ENCODE results near the gene ARTN.

ARTN gene

GRCh38 chr1:43953361-43953760 lies 19.8 kb downstream of the ARTN start:
- Histone ChIP-seq H3K4me2 (ENCODE audit: low read length) (no peak overlapping the region), H3K27ac (ENCODE audit: low read depth, low read length) (no peak overlapping the region), H3K9ac (ENCODE audit: low read length) (no peak overlapping the region), H4K8ac (ENCODE audit: low read depth, low read length) (no peak overlapping the region), H3K4me3 (ENCODE audit: low read length) (no peak overlapping the region), H3K18ac (ENCODE audit: low read length) (no peak overlapping the region), H3K79me1 (ENCODE audit: low read length) (peaks cover under 1% of the 10 kb centered on the region), H3K23ac (ENCODE audit: low read length) (no peak overlapping the region), H2BK15ac (replicated peaks; ENCODE audit: low read depth) (no peak overlapping the region), H2AK5ac (ENCODE audit: low read length) (no peak overlapping the region), H2BK120ac (ENCODE audit: low read depth, low read length) (no peak overlapping the region), H3K36me3 (ENCODE audit: control insufficient read depth, insufficient read depth, low read length) (no peaks in the 10 kb centered on the region), H2BK5ac (ENCODE audit: low read length) (no peak overlapping the region), H3K56ac (ENCODE audit: low read length) (no peak overlapping the region), H3K4ac (ENCODE audit: low read depth, low read length) (no peak overlapping the region), H4K5ac (ENCODE audit: low read length) (no peak overlapping the region), H3K27me3 (ENCODE audit: insufficient read depth, low read length, poor library complexity) (no peaks in the 10 kb centered on the region), H3K79me2 (ENCODE audit: control insufficient read depth, insufficient read depth, low read length) (no peaks in the 10 kb centered on the region), H3K4me1 (ENCODE audit: control insufficient read depth, low read depth, low read length) (no peaks in the 10 kb centered on the region)
- no CpG with 5 or more reads among the region's 3 CpGs for WGBS (ENCODE audit: extremely low coverage, insufficient coverage, low lambda C conversion rate)
- no peak for DNase-seq

GRCh38 chr1:43954036-43954435 lies 20.4 kb downstream of the ARTN start:
- Histone ChIP-seq H4K5ac (ENCODE audit: low read length) (no peak overlapping the region), H3K4me3 (ENCODE audit: low read length) (no peak overlapping the region), H2BK15ac (replicated peaks; ENCODE audit: low read depth) (no peak overlapping the region), H3K4me1 (ENCODE audit: control insufficient read depth, low read depth, low read length) (no peaks in the 10 kb centered on the region), H3K27me3 (ENCODE audit: insufficient read depth, low read length, poor library complexity) (no peaks in the 10 kb centered on the region), H3K56ac (ENCODE audit: low read length) (no peak overlapping the region), H2AK5ac (ENCODE audit: low read length) (no peak overlapping the region), H4K8ac (ENCODE audit: low read depth, low read length) (no peak overlapping the region), H3K27ac (ENCODE audit: low read depth, low read length) (no peak overlapping the region), H3K79me2 (ENCODE audit: control insufficient read depth, insufficient read depth, low read length) (no peaks in the 10 kb centered on the region), H3K9ac (ENCODE audit: low read length) (no peak overlapping the region), H3K4me2 (ENCODE audit: low read length) (no peak overlapping the region), H3K79me1 (ENCODE audit: low read length) (no peaks in the 10 kb centered on the region), H3K23ac (ENCODE audit: low read length) (no peak overlapping the region), H2BK120ac (ENCODE audit: low read depth, low read length) (no peak overlapping the region), H3K36me3 (ENCODE audit: control insufficient read depth, insufficient read depth, low read length) (no peaks in the 10 kb centered on the region), H2BK5ac (ENCODE audit: low read length) (no peak overlapping the region), H3K4ac (ENCODE audit: low read depth, low read length) (no peak overlapping the region), H3K18ac (ENCODE audit: low read length) (no peak overlapping the region)
- no peak for DNase-seq
- WGBS (ENCODE audit: extremely low coverage, insufficient coverage, low lambda C conversion rate), result no CpG with 5 or more reads among the region's 5 CpGs

DNA sequence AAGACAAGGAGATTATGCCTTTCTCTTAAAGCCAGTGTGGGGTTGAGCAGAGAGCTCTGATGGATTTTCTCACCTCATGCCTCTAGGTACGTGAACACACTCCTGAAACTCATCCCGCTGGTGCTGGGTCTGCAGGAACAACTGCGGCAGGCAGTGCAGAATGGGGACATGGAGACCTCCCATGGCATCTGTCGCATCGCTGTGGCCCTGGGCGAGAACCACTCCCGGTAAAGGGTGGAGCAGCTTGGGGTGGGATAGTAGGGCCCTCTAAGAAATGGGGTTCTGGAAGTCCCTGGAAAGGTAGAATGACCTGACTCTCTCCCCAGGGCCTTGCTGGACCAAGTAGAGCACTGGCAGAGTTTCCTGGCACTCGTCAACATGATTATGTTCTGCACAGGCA lies 22.6 kb downstream of the ARTN start:
- no peak overlapping the region for H3K4me2 ChIP-seq (ENCODE audit: low read length)
- H3K36me3 ChIP-seq (ENCODE audit: control insufficient read depth, insufficient read depth, low read length), result no peaks in the 10 kb centered on the region
- no peak overlapping the region for H2BK120ac ChIP-seq (ENCODE audit: low read depth, low read length)
- H3K23ac ChIP-seq (ENCODE audit: low read length), result no peak overlapping the region
- H3K27ac ChIP-seq (ENCODE audit: low read depth, low read length), result no peak overlapping the region
- no peaks in the 10 kb centered on the region for H3K4me1 ChIP-seq (ENCODE audit: control insufficient read depth, low read depth, low read length)
- H4K5ac ChIP-seq (ENCODE audit: low read length), result no peak overlapping the region
- no peak overlapping the region for H3K56ac ChIP-seq (ENCODE audit: low read length)
- H3K4ac ChIP-seq (ENCODE audit: low read depth, low read length), result no peak overlapping the region
- no peaks in the 10 kb centered on the region for H3K79me2 ChIP-seq (ENCODE audit: control insufficient read depth, insufficient read depth, low read length)
- no peaks in the 10 kb centered on the region for H3K27me3 ChIP-seq (ENCODE audit: insufficient read depth, low read length, poor library complexity)
- no peak overlapping the region for H4K8ac ChIP-seq (ENCODE audit: low read depth, low read length)
- no peak overlapping the region for H3K4me3 ChIP-seq (ENCODE audit: low read length)
- H2BK15ac ChIP-seq (replicated peaks; ENCODE audit: low read depth), result no peak overlapping the region
- no peak overlapping the region for H2AK5ac ChIP-seq (ENCODE audit: low read length)
- no peaks in the 10 kb centered on the region for H3K79me1 ChIP-seq (ENCODE audit: low read length)
- H3K9ac ChIP-seq (ENCODE audit: low read length), result no peak overlapping the region
- H3K18ac ChIP-seq (ENCODE audit: low read length), result no peak overlapping the region
- H2BK5ac ChIP-seq (ENCODE audit: low read length), result no peak overlapping the region
- WGBS (ENCODE audit: extremely low coverage, insufficient coverage, low lambda C conversion rate), result no CpG with 5 or more reads among the region's 8 CpGs
- DNase-seq, result no peak

DNA sequence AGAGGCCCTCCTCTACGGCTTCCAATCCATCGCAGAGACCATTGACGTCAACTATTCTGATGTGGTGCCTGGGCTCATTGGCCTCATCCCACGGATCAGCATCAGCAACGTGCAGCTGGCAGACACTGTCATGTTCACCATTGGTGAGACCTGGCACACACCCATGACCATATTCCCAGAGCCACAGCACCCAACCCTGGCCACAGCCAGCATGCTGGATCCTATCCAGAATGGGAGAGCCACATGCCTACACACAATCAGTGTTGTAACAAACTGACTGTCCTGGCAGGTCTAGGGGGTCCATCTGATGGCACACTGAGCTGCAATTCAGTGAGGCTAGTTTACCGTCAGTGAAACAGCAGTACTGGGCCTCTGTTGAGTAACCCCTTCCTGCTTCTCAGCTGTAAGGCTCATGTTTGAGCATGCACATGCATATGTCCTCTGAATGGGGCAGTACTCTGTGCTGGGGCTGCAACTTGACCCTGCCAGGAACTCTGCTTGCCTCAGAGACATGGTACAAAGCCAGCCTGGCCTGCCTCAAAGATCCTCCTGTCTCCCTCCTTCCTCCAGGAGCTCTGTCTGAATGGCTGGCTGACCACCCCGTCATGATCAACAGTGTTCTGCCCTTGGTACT lies 23.9 kb downstream of the ARTN start:
- H3K18ac ChIP-seq (ENCODE audit: low read length), result no peak overlapping the region
- no peak overlapping the region for H3K56ac ChIP-seq (ENCODE audit: low read length)
- H3K27ac ChIP-seq (ENCODE audit: low read depth, low read length), result no peak overlapping the region
- peaks cover 1% of the 10 kb centered on the region for H3K36me3 ChIP-seq (ENCODE audit: control insufficient read depth, insufficient read depth, low read length)
- WGBS (ENCODE audit: extremely low coverage, insufficient coverage, low lambda C conversion rate), result no CpG with 5 or more reads among the region's 7 CpGs
- no peak overlapping the region for H4K5ac ChIP-seq (ENCODE audit: low read length)
- H2BK120ac ChIP-seq (ENCODE audit: low read depth, low read length), result no peak overlapping the region
- no peaks in the 10 kb centered on the region for H3K27me3 ChIP-seq (ENCODE audit: insufficient read depth, low read length, poor library complexity)
- H3K4ac ChIP-seq (ENCODE audit: low read depth, low read length), result no peak overlapping the region
- no peaks in the 10 kb centered on the region for H3K4me1 ChIP-seq (ENCODE audit: control insufficient read depth, low read depth, low read length)
- H3K4me2 ChIP-seq (ENCODE audit: low read length), result no peak overlapping the region
- H2BK5ac ChIP-seq (ENCODE audit: low read length), result no peak overlapping the region
- H3K4me3 ChIP-seq (ENCODE audit: low read length), result no peak overlapping the region
- H4K8ac ChIP-seq (ENCODE audit: low read depth, low read length), result no peak overlapping the region
- H3K9ac ChIP-seq (ENCODE audit: low read length), result no peak overlapping the region
- no peaks in the 10 kb centered on the region for H3K79me1 ChIP-seq (ENCODE audit: low read length)
- no peak overlapping the region for H3K23ac ChIP-seq (ENCODE audit: low read length)
- no peak for DNase-seq
- H2AK5ac ChIP-seq (ENCODE audit: low read length), result no peak overlapping the region
- no peaks in the 10 kb centered on the region for H3K79me2 ChIP-seq (ENCODE audit: control insufficient read depth, insufficient read depth, low read length)
- no peak overlapping the region for H2BK15ac ChIP-seq (replicated peaks; ENCODE audit: low read depth)

DNA sequence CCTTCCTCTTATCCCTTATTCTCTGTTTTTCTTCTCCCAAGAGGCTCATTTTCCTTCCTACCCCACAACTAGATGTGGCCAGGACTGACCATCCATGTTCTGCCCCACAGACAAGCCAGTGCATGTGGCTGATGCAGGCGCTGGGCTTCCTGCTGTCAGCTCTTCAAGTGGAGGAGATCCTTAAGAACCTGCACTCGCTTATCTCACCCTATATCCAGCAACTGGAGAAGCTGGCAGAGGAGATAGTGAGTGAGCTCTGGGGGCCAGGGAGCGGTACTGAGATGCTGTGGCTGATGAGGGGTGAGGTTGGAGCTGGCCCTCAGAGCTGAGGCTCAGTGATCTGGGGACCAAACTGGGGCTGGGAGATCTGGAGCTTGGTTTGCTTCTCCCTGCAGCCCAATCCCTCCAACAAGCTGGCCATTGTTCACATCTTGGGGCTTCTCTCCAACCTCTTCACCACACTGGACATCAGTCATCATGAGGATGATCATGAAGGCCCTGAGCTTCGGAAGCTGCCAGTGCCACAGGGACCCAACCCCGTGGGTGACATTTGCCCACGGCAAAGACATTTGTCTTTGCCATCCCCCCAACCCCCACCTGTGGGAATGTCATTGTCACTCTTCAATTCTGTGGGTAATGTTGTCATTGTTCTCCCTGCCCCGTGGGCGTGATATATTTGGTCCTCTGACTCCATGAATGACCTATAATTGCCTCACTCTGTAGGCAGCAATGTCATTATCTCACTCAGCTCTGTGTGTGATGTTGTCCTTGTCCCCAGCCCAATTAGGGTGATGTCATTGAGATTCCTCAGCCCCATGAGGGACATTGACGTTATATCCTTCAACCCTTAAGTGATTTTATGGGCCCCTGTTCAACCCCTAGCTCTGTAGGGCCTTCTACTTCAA lies 25.0 kb downstream of the ARTN start:
- Histone ChIP-seq H3K79me1 (ENCODE audit: low read length) (no peaks in the 10 kb centered on the region), H3K79me2 (ENCODE audit: control insufficient read depth, insufficient read depth, low read length) (no peaks in the 10 kb centered on the region), H2BK5ac (ENCODE audit: low read length) (no peak overlapping the region), H3K4me3 (ENCODE audit: low read length) (no peak overlapping the region), H3K4me1 (ENCODE audit: control insufficient read depth, low read depth, low read length) (no peaks in the 10 kb centered on the region), H3K18ac (ENCODE audit: low read length) (no peak overlapping the region), H3K56ac (ENCODE audit: low read length) (no peak overlapping the region), H3K27ac (ENCODE audit: low read depth, low read length) (no peak overlapping the region), H3K23ac (ENCODE audit: low read length) (no peak overlapping the region), H2BK15ac (replicated peaks; ENCODE audit: low read depth) (no peak overlapping the region), H4K8ac (ENCODE audit: low read depth, low read length) (no peak overlapping the region), H2AK5ac (ENCODE audit: low read length) (no peak overlapping the region), H2BK120ac (ENCODE audit: low read depth, low read length) (no peak overlapping the region), H3K4ac (ENCODE audit: low read depth, low read length) (no peak overlapping the region), H3K27me3 (ENCODE audit: insufficient read depth, low read length, poor library complexity) (no peaks in the 10 kb centered on the region), H4K5ac (ENCODE audit: low read length) (no peak overlapping the region), H3K9ac (ENCODE audit: low read length) (no peak overlapping the region), H3K4me2 (ENCODE audit: low read length) (no peak overlapping the region), H3K36me3 (ENCODE audit: control insufficient read depth, insufficient read depth, low read length) (peaks cover 1% of the 10 kb centered on the region)
- no peak for DNase-seq
- WGBS (ENCODE audit: extremely low coverage, insufficient coverage, low lambda C conversion rate), result no CpG with 5 or more reads among the region's 9 CpGs
